Right lobe of liver (tissue), 4 donors: ENCODE data around the gene ZNF385B.

Source experiments
- CTCF ChIP-seq, 4 donors: fragments of 200-600 bp in 3 of 4; fragments of 450-650 bp in 1 of 4; IDR thresholded peaks; one replicate each; pipeline versions ENCODE4 v1.5.1 to v1.8.0; 2016 to 2022; ENCODE audit warnings: antibody characterized with exemption in 4 of 4, mild to moderate bottlenecking in 2 of 4
- POLR2A ChIP-seq: fragments of 450-650 bp; IDR thresholded peaks from one replicate; pipeline ENCODE4 v1.6.1; 2017; ENCODE audit warnings: antibody characterized with exemption, mild to moderate bottlenecking
- donor health status: DM: no; HTN: no; CAD: no.
- donor health status: DM: no; HTN: no; CAD: no.
- donor health status: DM: no; HTN: yes; CAD: no.

DNA sequence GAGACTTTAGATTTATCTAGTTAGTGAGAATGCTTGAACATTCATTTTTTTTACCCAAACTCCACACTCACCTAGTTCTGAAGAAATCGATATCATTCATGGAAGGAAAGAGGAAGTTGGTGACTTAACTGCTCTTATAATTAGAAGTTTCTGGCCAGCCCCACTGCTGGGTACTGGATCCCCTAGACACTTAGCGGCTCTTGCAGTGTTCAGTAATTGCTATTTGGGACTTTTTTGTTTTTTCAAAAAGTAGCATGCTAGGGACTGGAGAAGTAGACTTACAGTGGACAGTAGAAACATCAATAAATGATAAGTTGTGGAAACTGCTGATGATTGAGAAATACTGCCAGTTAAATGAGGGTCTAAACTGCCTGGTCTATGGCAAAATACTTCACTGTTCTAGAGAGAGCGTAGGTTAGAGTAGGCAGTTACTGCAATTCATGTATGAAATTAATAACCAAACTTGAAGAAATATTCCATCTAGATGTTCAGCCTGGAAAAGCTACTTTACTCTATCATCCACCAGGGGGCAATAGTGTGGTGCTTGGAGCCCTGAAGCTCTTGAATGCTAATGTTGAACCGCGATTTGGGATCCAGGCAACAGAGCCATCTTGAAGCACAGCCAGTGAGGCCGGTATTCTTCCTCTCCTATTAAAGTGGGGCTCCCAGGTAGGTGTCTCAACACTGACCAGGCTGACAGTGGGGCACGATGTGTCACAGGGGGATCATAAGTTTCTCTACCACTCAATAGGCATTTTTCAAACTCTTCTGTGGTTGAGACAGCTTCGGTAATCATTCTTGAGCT is 450.7 kb downstream of the ZNF385B start:
- peak; percentile 64 to 82 (median 78) for TF ChIP-seq CTCF (IDR thresholded peaks at IDR 0.05)
- TF ChIP-seq POLR2A = no peak
